Liver (tissue), 9 donors: ENCODE measurements around the gene SLC15A5. TPM values are rescaled to one million over a fixed set of nuclear protein-coding genes. Genes with fewer than 3 reads are reported as not detected.

Source experiments
- DNase-seq: peaks from one replicate; pipeline ENCODE4 v3.0.0-alpha.2; 2017; ENCODE audit warnings: low spot score
- H3K27ac ChIP-seq, 2 donors: one replicate each; pipeline ENCODE4 v1.7.0; 2013; ENCODE audit warnings: inconsistent platforms in 2 of 2, low read length in 2 of 2, control low read depth in 1 of 2, low read depth in 1 of 2, mild to moderate bottlenecking in 1 of 2
- H3K27me3 ChIP-seq, 4 donors: one replicate each; pipeline versions ENCODE4 v1.6.1 to v1.7.0; 2013; ENCODE audit warnings: low read length in 3 of 4, inconsistent platforms in 1 of 4, mild to moderate bottlenecking in 1 of 4, moderate library complexity in 1 of 4; ENCODE audit not compliant: control insufficient read depth in 4 of 4, insufficient read depth in 4 of 4
- H3K36me3 ChIP-seq, 4 donors: one replicate each; pipeline versions ENCODE4 v1.6.1 to v1.7.0; 2013; ENCODE audit warnings: low read length in 3 of 4, mild to moderate bottlenecking in 3 of 4, low read depth in 1 of 4, moderate library complexity in 1 of 4; ENCODE audit not compliant: control insufficient read depth in 4 of 4, insufficient read depth in 3 of 4
- H3K4me1 ChIP-seq, 4 donors: one replicate each; pipeline versions ENCODE4 v1.6.1 to v1.7.0; 2013; ENCODE audit warnings: low read length in 3 of 4, mild to moderate bottlenecking in 3 of 4, moderate library complexity in 1 of 4; ENCODE audit not compliant: control insufficient read depth in 4 of 4, insufficient read depth in 4 of 4
- H3K4me3 ChIP-seq, 3 donors: one replicate each; pipeline versions ENCODE4 v1.6.1 to v1.7.0; 2013; ENCODE audit warnings: low read length in 3 of 3, control low read depth in 1 of 3, low read depth in 1 of 3, mild to moderate bottlenecking in 1 of 3
- H3K9ac ChIP-seq, 2 donors: one replicate each; pipeline ENCODE4 v1.7.0; 2013; ENCODE audit warnings: low read length in 2 of 2, mild to moderate bottlenecking in 2 of 2, moderate library complexity in 2 of 2, control low read depth in 1 of 2, low read depth in 1 of 2
- H3K9me3 ChIP-seq, 4 donors: one replicate each; pipeline versions ENCODE4 v1.6.1 to v1.7.0; 2013; ENCODE audit warnings: low read length in 3 of 4; ENCODE audit not compliant: control insufficient read depth in 4 of 4
- ATF3 ChIP-seq: IDR thresholded peaks from 2 replicates; pipeline ENCODE4 v1.6.1; 2016; ENCODE audit warnings: antibody characterized with exemption
- CTCF ChIP-seq: fragments of 150-350 bp; IDR thresholded peaks from 2 replicates; pipeline ENCODE4 v1.5.1; 2017; ENCODE audit warnings: improper control_type of control experiment, low read depth, low read length; ENCODE audit not compliant: missing input control
- EGR1 ChIP-seq, 2 donors: IDR thresholded peaks; 2 replicates each; pipeline ENCODE4 v1.6.1; 2016 to 2018; ENCODE audit warnings: antibody characterized with exemption in 2 of 2, low read depth in 2 of 2
- FOXA1 ChIP-seq: IDR thresholded peaks from 2 replicates; pipeline ENCODE4 v1.6.1; 2016; ENCODE audit warnings: antibody characterized with exemption
- FOXA2 ChIP-seq: IDR thresholded peaks from 2 replicates; pipeline ENCODE4 v1.6.1; 2016; ENCODE audit warnings: antibody characterized with exemption
- GABPA ChIP-seq, 2 donors: IDR thresholded peaks in 1 of 2; conservative IDR thresholded peaks in 1 of 2; 2 replicates each; pipeline ENCODE4 v1.6.1; 2016; ENCODE audit warnings: antibody characterized with exemption in 2 of 2, mild to moderate bottlenecking in 1 of 2, moderate library complexity in 1 of 2
- HNF4A ChIP-seq, 2 donors: conservative IDR thresholded peaks; 2 replicates each; pipeline ENCODE4 v1.6.1; 2016; ENCODE audit warnings: antibody characterized with exemption in 2 of 2, mild to moderate bottlenecking in 2 of 2
- HNF4G ChIP-seq: IDR thresholded peaks from 2 replicates; pipeline ENCODE4 v1.6.1; 2016; ENCODE audit warnings: antibody characterized with exemption
- JUND ChIP-seq, 2 donors: IDR thresholded peaks; 2 replicates each; pipeline ENCODE4 v1.6.1; 2016; ENCODE audit warnings: antibody characterized with exemption in 2 of 2
- MAX ChIP-seq: IDR thresholded peaks from 2 replicates; pipeline ENCODE4 v1.6.1; 2016; ENCODE audit warnings: antibody characterized with exemption
- NR2F2 ChIP-seq: IDR thresholded peaks from 2 replicates; pipeline ENCODE4 v1.6.1; 2016; ENCODE audit warnings: antibody characterized with exemption
- RAD21 ChIP-seq, 2 donors: IDR thresholded peaks; 2 replicates each; pipeline ENCODE4 v1.6.1; 2016; ENCODE audit warnings: antibody characterized with exemption in 2 of 2, mild to moderate bottlenecking in 2 of 2
- REST ChIP-seq: IDR thresholded peaks from 2 replicates; pipeline ENCODE4 v1.6.1; 2016; ENCODE audit warnings: antibody characterized with exemption, mild to moderate bottlenecking
- RXRA ChIP-seq, 2 donors: IDR thresholded peaks; 2 replicates each; pipeline ENCODE4 v1.6.1; 2017 to 2018; ENCODE audit warnings: antibody characterized with exemption in 2 of 2, mild to moderate bottlenecking in 1 of 2
- SP1 ChIP-seq: IDR thresholded peaks from 2 replicates; pipeline ENCODE4 v1.6.1; 2018; ENCODE audit warnings: antibody characterized with exemption, mild to moderate bottlenecking
- TAF1 ChIP-seq: conservative IDR thresholded peaks from 2 replicates; pipeline ENCODE4 v1.6.1; 2016; ENCODE audit warnings: antibody characterized with exemption, mild to moderate bottlenecking
- YY1 ChIP-seq: IDR thresholded peaks from 2 replicates; pipeline ENCODE4 v1.6.1; 2016; ENCODE audit warnings: antibody characterized with exemption, mild to moderate bottlenecking
- ZBTB33 ChIP-seq: IDR thresholded peaks from 2 replicates; pipeline ENCODE4 v1.6.1; 2016; ENCODE audit warnings: antibody characterized with exemption
- WGBS: extraction: QIAGEN DNeasy Blood & Tissue Kit; methylation state at CpG from one replicate; pipeline ENCODE4 v1.1.7; 2013; 5-methylcytosine and 5-hydroxymethylcytosine counted together
- polyA plus RNA-seq, 2 donors: library from polyadenylated mRNA; stranded (reverse) in 1 of 2; unstranded in 1 of 2; fragments of 200-250 nt in 1 of 2; fragments of >200 nt in 1 of 2; fragmentation: Nextera tagmentation in 1 of 2; extraction: Ambion mirVana in 1 of 2; gene quantifications; one replicate each; pipeline versions ENCODE4 v1.2.1 to v1.2.3, GENCODE V29; 2013 to 2015
- total RNA-seq, 2 donors: library from RNA; depleted of rRNA; stranded (reverse); fragments of >200 nt; gene quantifications; one replicate each; pipeline ENCODE4 v1.2.3, GENCODE V29; 2014
- donor health status: healthy.
- donor health status: healthy.
- donor health status: healthy.
- donor health status: healthy.
- donor health status: healthy.

Gene SLC15A5
- total and polyA plus RNA-seq, 4 donors, result not detected

GRCh38 chr12:16281157-16281556, 3.7 kb upstream of the SLC15A5 start (continued):
- TF ChIP-seq ZBTB33 (peak; percentile 75), SP1 (peak; percentile 98), TAF1 (peak; percentile 37)

GRCh38 chr12:16272222-16272621, 5.3 kb downstream of the SLC15A5 start:
- no peaks in the 10 kb centered on the region for H3K36me3 ChIP-seq
- WGBS, result 74% methylated on average over 3 of the region's 3 CpGs
- H3K9me3 ChIP-seq, result no peaks in the 10 kb centered on the region
- H3K4me1 ChIP-seq, result peaks cover 0 to 1% (median 0%) of the 10 kb centered on the region in 4 donors
- TF ChIP-seq MAX (no peak), TAF1 (no peak), JUND (IDR thresholded peaks at IDR 0.05) (no peak), EGR1 (IDR thresholded peaks at IDR 0.05; ENCODE audit: low read depth in 2 of 2) (no peak), FOXA2 (no peak), HNF4A (conservative IDR thresholded peaks at IDR 0.05) (no peak), ZBTB33 (no peak), NR2F2 (no peak), FOXA1 (no peak), CTCF (no peak), HNF4G (no peak), RXRA (IDR thresholded peaks at IDR 0.05) (no peak), GABPA (IDR thresholded peaks at IDR 0.05 in 1 of 2, conservative IDR thresholded peaks at IDR 0.05 in 1 of 2) (no peak), RAD21 (IDR thresholded peaks at IDR 0.05) (no peak), ATF3 (no peak), REST (no peak), YY1 (no peak)
- no peaks in the 10 kb centered on the region for H3K27me3 ChIP-seq
- H3K4me3 ChIP-seq, result no peak overlapping the region
- no peak for DNase-seq
- no peak overlapping the region for H3K27ac ChIP-seq
- H3K9ac ChIP-seq, result no peak overlapping the region
